ENCODE data around the gene IL4.

Gene IL4

DNA sequence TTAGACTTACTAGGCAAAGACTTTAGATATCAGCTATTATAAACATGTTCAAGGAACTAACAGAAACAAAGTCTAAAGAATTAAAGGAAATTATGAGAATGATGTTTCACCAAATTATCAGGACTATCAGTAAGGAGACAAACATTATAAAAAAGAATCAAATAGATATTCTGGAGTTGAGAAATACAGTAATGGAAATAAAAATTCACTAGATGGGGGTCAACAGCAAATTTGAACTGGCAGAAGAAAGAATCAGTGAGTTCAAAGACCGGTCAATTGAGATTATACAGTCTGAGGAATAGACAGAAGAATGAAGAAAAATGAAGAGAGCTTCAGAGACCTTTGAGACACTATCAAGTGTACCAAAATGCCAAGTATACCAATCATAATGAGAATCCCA is 25.4 kb upstream of the IL4 start:
- DNase-seq, result no peak
- H3K27me3 Mint-ChIP-seq, result peaks cover 30% of the 10 kb centered on the region
- no peak overlapping the region for H3K27ac Mint-ChIP-seq
- CTCF ChIA-PET, result no interaction called here
- H3K4me3 Mint-ChIP-seq, result no peak overlapping the region
- peaks cover 11% of the 10 kb centered on the region for H3K36me3 Mint-ChIP-seq
- peaks cover under 1% of the 10 kb centered on the region for H3K4me1 Mint-ChIP-seq
- H3K9me3 Mint-ChIP-seq, result peaks cover 9% of the 10 kb centered on the region

DNA sequence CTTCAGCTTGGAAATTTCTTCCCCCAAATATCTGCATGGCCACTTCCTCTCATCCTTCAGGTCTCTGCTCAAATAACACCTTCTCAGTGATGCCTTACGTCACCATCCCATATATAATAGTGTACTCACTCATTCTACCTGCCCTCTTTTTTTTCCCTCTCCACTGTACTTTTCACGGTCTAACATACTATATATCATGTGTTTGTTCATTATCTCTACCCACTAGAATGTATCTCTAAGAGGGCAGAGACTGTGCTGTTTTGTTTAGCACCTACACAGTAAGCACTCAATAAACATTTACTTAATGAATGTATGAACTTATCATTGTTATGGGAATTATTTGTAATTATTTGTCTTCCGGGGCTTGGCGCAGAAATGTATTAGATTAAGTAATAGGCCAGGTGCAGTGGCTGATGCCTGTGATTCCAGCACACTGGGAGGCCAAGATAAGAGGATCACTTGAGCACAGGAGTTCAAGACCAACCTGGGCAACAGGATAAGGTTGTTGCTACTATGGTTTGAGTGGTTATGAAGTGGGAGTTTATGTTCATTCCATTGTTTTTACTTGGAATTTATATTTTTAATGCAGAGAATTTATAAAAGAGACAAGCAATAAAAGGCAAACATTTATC is 21.8 kb upstream of the IL4 start:
- peaks cover 9% of the 10 kb centered on the region for H3K9me3 Mint-ChIP-seq
- no peak overlapping the region for H3K4me3 Mint-ChIP-seq
- no peak overlapping the region for H3K27ac Mint-ChIP-seq
- CTCF ChIA-PET, result no interaction called here
- H3K36me3 Mint-ChIP-seq, result peaks cover 4% of the 10 kb centered on the region
- peaks cover 6% of the 10 kb centered on the region for H3K4me1 Mint-ChIP-seq
- DNase-seq, result no peak
- H3K27me3 Mint-ChIP-seq, result peaks cover 63% of the 10 kb centered on the region

DNA sequence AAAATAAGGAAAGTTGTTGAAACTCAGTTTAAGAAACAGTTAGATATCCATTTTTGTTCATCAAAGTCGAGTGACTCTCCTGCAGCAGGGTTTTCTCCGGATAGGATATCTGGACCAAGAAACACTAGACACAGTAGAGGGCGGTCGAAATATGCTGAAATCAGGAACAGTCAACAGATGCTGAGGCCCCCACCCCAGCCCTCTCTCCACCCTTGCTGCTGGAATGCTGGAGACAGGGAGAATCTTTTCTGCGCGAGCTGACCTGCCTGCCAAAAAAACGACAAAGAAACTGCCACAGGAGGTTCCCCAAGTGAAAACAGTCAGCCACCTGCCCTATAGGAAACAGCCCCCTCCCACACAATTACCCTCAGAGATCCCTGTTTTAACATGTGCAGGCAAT is 20.1 kb upstream of the IL4 start:
- CTCF ChIA-PET, result no interaction called here
- Mint-ChIP-seq H3K36me3 (no peaks in the 10 kb centered on the region), H3K9me3 (no peaks in the 10 kb centered on the region), H3K4me3 (no peak overlapping the region), H3K27me3 (peaks cover 73% of the 10 kb centered on the region), H3K4me1 (peaks cover 13% of the 10 kb centered on the region), H3K27ac (no peak overlapping the region)
- no peak for DNase-seq

GRCh38 chr5:132655821-132656773 is 17.7 kb upstream of the IL4 start:
- CTCF ChIA-PET, result no interaction called here
- H3K27ac Mint-ChIP-seq, result no peak overlapping the region

GRCh38 chr5:132656774-132657355 is 16.9 kb upstream of the IL4 start:
- DNase-seq, result no peak
- H3K4me1 Mint-ChIP-seq, result peaks cover 13% of the 10 kb centered on the region
- H3K27me3 Mint-ChIP-seq, result peaks cover 64% of the 10 kb centered on the region
- H3K4me3 Mint-ChIP-seq, result no peak overlapping the region
- CTCF ChIA-PET, result no interaction called here
- H3K36me3 Mint-ChIP-seq, result no peaks in the 10 kb centered on the region
- H3K9me3 Mint-ChIP-seq, result no peaks in the 10 kb centered on the region
- no peak overlapping the region for H3K27ac Mint-ChIP-seq

More at GRCh38 chr5:132655821-132656773, 17.7 kb upstream of the IL4 start:
- Mint-ChIP-seq H3K9me3 (no peaks in the 10 kb centered on the region), H3K27me3 (peaks cover 67% of the 10 kb centered on the region), H3K4me1 (peaks cover 13% of the 10 kb centered on the region), H3K4me3 (no peak overlapping the region), H3K36me3 (no peaks in the 10 kb centered on the region)
- peak; percentile 34 for DNase-seq

GRCh38 chr5:132657676-132658380 is 16.0 kb upstream of the IL4 start, which contains the start of gene IL13:
TSS of gene IL13 (plus strand) at chr5:132658173. CDS start at chr5:132658187, 14 bp downstream.
- Mint-ChIP-seq H3K36me3 (no peaks in the 10 kb centered on the region), H3K27me3 (peaks cover 59% of the 10 kb centered on the region), H3K4me1 (peaks cover 13% of the 10 kb centered on the region), H3K9me3 (no peaks in the 10 kb centered on the region), H3K27ac (no peak within 1 kb of the TSS), H3K4me3 (no peak within 1 kb of the TSS)
- CTCF ChIA-PET, result interaction anchor here (1.4 kb wide), 1 partner anchor 131 kb away, joined by 4 read pairs; no protein-coding TSS in a partner anchor
- no peak for DNase-seq

- no peak for DNase-seq
- no peaks in the 10 kb centered on the region for H3K36me3 Mint-ChIP-seq
- CTCF ChIA-PET, result interaction anchor here (1.4 kb wide), 1 partner anchor 132 kb away, joined by 4 read pairs; no protein-coding TSS in a partner anchor
- H3K9me3 Mint-ChIP-seq, result no peaks in the 10 kb centered on the region
- no peak overlapping the region for H3K27ac Mint-ChIP-seq
- H3K27me3 Mint-ChIP-seq, result peaks cover 59% of the 10 kb centered on the region
- peaks cover 17% of the 10 kb centered on the region for H3K4me1 Mint-ChIP-seq
- H3K4me3 Mint-ChIP-seq, result no peak overlapping the region
Observed at GRCh38 chr5:132658381-132659302, 15.1 kb upstream of the IL4 start.

DNA sequence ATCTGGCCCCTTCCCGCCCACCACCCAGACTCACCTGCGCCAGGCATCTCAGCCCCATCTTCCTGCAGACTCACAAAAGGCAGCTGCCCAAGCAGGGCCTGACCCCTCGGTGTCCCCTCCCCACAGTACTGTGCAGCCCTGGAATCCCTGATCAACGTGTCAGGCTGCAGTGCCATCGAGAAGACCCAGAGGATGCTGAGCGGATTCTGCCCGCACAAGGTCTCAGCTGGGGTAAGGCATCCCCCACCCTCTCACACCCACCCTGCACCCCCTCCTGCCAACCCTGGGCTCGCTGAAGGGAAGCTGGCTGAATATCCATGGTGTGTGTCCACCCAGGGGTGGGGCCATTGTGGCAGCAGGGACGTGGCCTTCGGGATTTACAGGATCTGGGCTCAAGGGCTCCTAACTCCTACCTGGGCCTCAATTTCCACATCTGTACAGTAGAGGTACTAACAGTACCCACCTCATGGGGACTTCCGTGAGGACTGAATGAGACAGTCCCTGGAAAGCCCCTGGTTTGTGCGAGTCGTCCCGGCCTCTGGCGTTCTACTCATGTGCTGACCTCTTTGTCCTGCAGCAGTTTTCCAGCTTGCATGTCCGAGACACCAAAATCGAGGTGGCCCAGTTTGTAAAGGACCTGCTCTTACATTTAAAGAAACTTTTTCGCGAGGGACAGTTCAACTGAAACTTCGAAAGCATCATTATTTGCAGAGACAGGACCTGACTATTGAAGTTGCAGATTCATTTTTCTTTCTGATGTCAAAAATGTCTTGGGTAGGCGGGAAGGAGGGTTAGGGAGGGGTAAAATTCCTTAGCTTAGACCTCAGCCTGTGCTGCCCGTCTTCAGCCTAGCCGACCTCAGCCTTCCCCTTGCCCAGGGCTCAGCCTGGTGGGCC is 13.9 kb upstream of the IL4 start:
- H3K27ac Mint-ChIP-seq, result no peak overlapping the region
- CTCF ChIA-PET, result no interaction called here

DNA sequence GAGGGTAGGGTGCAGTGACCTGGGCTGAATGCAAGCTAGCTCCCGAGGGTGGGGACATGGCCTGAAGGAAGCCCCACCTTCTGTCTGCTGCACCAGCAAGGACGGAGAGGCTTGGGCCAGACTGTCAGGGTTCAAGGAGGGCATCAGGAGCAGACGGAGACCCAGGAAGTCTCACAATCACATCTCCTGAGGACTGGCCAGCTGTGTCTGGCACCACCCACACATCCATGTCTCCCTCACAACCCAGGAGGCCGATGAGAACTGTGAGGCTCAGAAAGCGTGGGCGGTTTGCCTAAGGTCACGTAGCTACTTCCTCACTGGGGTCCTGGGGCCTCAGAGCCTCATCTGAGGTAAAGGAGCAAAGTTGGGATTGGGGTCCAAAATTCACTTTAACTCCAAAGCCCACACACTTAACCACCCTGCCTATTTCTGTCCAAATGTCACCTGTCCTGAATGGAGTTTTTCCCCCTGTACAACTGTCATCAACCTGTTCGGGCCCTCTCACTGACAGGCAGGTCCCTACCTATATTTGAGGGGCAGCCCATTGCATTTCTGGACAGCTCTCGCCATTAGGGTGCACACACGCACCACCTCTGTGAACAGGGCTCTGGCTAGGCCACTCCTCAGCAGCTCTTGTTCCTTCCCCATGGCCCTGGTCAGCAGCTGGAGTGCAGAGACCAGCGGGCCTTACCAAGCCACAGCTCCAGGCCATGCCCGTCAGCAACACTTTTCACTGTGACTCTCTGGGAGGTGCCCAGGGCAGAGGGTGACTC is 12.4 kb upstream of the IL4 start:
- H3K27me3 Mint-ChIP-seq, result peaks cover 34% of the 10 kb centered on the region
- H3K27ac Mint-ChIP-seq, result peak overlapping the region; percentile 45
- DNase-seq, result no peak
- peaks cover 19% of the 10 kb centered on the region for H3K4me1 Mint-ChIP-seq
- CTCF ChIA-PET, result no interaction called here
- H3K36me3 Mint-ChIP-seq, result no peaks in the 10 kb centered on the region
- H3K9me3 Mint-ChIP-seq, result no peaks in the 10 kb centered on the region
- H3K4me3 Mint-ChIP-seq, result no peak overlapping the region

More for the DNA sequence above, 13.9 kb upstream of the IL4 start:
- Mint-ChIP-seq H3K27me3 (peaks cover 47% of the 10 kb centered on the region), H3K36me3 (no peaks in the 10 kb centered on the region), H3K9me3 (no peaks in the 10 kb centered on the region), H3K4me1 (peaks cover 19% of the 10 kb centered on the region), H3K4me3 (no peak overlapping the region)
- no peak for DNase-seq

DNA sequence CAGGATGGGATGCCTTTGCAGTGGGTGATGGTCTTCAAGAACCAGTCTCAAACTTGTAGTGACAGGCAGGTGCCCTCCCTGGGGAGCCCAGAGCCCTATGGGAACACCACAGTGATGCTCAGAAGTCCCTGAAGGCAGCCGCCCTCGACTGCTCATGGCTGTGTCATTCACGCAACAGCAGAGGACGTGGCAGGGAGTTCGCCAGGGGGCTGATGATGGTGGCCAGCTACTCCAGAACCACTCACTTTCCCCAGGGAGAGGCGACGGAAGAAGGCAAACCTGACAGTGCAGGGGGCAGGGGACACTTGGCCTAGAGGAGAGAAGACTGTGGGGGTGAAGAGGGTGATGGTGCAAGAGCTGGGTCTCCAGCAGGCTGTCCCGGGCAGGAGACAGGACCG is 11.8 kb upstream of the IL4 start:
- Mint-ChIP-seq H3K4me3 (no peak overlapping the region), H3K9me3 (no peaks in the 10 kb centered on the region), H3K36me3 (no peaks in the 10 kb centered on the region), H3K27me3 (peaks cover 28% of the 10 kb centered on the region), H3K27ac (no peak overlapping the region), H3K4me1 (peaks cover 13% of the 10 kb centered on the region)
- CTCF ChIA-PET, result no interaction called here
- DNase-seq, result no peak

DNA sequence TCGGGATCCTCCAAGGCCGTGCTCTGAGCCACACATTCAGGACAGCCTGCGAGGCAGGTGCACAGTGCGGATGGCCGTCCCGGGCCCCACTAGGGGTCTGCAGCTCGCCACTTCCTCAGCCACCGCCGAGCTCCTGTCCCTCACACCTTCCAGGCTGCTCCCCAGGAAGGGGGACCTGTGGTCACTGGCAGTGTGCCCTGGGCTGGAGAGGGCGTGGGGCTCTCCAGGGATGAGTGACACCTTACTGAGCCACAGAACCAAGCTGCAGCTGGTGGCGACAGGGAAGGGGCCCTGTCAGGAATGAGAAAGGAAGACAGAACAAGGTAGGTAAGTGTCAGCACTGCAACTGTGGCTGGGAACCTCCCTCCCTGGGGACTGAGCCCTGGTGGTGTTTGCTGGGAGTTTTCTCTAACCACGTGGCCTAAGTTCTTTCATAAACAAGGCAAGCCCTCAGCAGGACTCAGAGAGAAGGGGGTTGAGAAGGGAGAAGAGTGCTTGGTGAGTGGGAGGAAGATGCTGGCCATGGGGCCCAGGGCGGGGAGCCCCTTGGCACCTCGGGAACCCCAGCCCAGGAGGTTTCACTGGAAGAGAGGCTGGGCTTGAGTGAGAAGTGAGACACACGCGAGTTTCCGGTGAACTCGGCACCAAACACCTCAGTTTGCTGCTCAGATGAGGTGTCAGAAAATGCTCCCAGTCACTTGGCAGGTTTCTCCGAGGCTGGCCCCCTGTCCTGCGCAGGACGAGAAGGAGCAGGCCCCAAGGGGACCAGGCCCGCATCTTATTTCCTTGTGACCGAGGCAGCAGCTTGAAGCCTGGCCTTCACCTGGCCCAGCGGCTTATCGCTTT is 10.6 kb upstream of the IL4 start:
- CTCF ChIA-PET, result interaction anchor here (0.6 kb wide), 2 partner anchors 156 to 598 kb away, joined by 3 to 4 read pairs; no protein-coding TSS in a partner anchor

More for the DNA sequence above, 10.6 kb upstream of the IL4 start:
- Mint-ChIP-seq H3K4me1 (peaks cover 10% of the 10 kb centered on the region), H3K9me3 (no peaks in the 10 kb centered on the region), H3K4me3 (no peak overlapping the region), H3K27me3 (peaks cover 19% of the 10 kb centered on the region), H3K27ac (peak overlapping the region; percentile 76), H3K36me3 (no peaks in the 10 kb centered on the region)
- no peak for DNase-seq
